GM12801 (cell line): ENCODE measurements around the gene DNAL4.

ENCODE experiments used
- CTCF ChIP-seq: IDR thresholded peaks from one replicate; pipeline ENCODE4 v1.5.1; 2011; ENCODE audit warnings: control low read depth; ENCODE audit not compliant: insufficient read length; ENCODE audit errors: extremely low read depth

DNAL4 gene

DNA sequence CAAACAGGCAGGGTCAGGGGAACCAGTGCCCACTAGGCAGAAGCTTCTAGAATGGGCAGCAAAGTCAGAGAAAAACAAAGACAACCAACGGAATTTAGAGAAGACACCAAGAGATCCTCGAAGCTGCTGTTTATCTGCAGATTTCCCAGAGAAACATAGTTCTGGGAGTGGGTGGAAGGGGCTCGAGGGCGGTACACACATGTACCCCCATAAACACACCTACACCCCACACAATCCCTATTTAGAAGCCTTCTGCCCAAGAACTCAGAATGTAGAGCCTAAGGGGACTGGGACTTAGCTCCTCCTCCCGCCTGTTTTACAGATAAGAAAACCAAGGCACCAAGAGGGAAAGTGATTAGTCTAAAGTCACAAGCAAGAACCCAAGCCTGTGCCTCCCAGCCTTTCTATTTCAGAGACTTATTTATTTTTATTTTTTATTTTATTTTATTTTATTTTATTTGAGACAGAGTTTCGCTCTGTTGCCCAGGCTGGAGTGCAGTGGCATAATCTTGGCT is 43.5 kb upstream of the DNAL4 start:
- no peak for TF ChIP-seq CTCF

DNA sequence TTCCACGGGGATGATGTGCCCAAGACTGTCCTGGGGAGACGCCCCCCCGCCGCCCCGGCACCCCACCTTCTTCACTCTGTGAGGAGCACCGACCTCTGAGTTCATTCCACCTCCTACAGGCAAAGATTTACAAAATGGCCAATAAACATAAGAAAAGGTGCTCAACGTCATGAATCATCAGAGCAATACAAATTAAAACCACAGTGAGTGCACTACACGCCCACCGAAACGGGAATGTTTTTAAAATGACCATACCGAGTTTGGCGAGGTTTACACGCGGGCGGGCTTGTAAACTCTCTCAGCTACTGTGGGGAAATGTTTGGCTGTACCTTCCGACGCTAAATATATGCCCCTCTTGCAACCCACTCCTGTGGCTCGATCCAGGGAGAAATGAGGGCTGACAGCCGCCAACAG is 42.0 kb upstream of the DNAL4 start:
- TF ChIP-seq CTCF, result no peak

- TF ChIP-seq CTCF, result no peak
These were observed 41.0 kb upstream of the DNAL4 start for GRCh38 chr22:38834991-38835390.

GRCh38 chr22:38834215-38834953 is 40.4 kb upstream of the DNAL4 start:
- TF ChIP-seq CTCF, result no peak

GRCh38 chr22:38833061-38833460 is 39.1 kb upstream of the DNAL4 start:
- no peak for TF ChIP-seq CTCF

DNA sequence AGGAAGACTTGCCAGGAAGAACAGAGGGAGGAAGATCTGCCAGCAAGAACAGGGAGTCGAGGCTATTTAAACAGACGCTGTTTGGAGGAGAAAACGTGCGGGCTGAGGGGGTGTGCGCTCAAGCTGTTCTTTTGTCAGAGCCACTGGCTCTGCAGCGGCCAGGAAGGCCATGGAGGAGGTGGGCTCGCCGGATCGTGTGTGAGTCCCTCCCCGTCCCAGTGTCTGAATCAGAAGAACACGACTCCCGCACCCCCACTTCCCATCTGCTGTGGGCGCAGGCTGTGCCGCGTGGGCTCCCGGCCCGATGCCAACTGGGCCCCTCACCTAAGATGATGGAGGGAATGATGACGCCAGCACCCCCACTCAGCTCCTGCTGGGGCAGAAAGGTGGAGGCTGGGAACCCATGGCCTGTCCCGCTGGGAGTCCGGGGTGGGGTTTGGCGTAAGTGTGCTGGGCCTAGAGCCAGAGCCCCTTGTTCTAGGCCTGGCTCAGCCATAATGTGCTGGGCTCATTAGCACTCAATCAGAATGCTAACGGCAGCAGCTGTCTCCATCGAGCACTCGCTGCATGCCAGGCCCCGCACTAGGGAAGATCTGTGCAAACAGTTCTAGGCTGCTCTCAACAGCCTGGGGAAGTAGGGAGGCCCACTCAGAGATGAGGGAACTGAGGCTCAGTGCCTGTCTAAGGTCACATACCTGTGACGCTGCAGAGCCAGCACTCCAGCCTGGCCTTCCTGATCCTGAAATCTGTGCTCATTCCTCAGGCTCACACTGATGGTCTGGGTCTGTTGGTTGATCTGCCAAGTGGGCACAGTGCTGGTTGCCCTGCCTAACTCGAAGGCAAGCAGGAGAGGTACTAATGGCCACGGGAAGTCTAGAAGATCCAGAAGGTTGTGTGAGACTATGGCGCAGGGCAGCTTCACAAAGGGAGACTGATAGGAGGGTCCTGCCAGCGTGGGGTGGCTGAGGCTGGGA is 38.3 kb upstream of the DNAL4 start:
- TF ChIP-seq CTCF, result no peak
